OCI-LY1 (cell line): ENCODE data around the gene CHRNA4.
"Not testable (repeated sequence)": the region's sequence is repeated elsewhere in the genome, so short reads cannot be mapped to it uniquely, and the experiment has no call there.

Source experiments
- CTCF ChIP-seq: fragments of 200-600 bp; sonication (generic), shearing (Covaris generic); IDR thresholded peaks from 2 replicates; pipeline ENCODE4 v1.5.1; 2017; ENCODE audit warnings: mild to moderate bottlenecking, antibody characterized with exemption, low read length, moderate library complexity, mixed read lengths
- EZH2 ChIP-seq: fragments of 200-600 bp; sonication (generic), shearing (Covaris generic); IDR thresholded peaks from 2 replicates; pipeline ENCODE4 v1.8.0; 2017; ENCODE audit warnings: borderline replicate concordance, mixed run types, mild to moderate bottlenecking, antibody characterized with exemption, low read length, moderate library complexity, mixed read lengths

GRCh38 chr20:63335060-63335459 is 26.1 kb downstream of the CHRNA4 start:
- TF ChIP-seq CTCF, EZH2: not testable (repeated sequence)
